Activated T-helper 17 cell treated with anti-CD3 and anti-CD28 coated beads, Interleukin-2, amount 50 U/mL, for 72 hours (primary cell): Measurements from ENCODE around the gene NCOA5. TPM values are rescaled to one million over a fixed set of nuclear protein-coding genes. Genes with fewer than 3 reads are reported as not detected.

Experiments used
- ATAC-seq: fragments of 150-1000 bp; cut with Tn5 transposase; replicated peaks from 2 replicates; pipeline ENCODE4 v1.10.0; 2021; ENCODE audit warnings: mild to moderate bottlenecking, moderate library complexity
- H3K27ac Mint-ChIP-seq: one replicate; pipeline ENCODE4 v1.8.0; 2022; ENCODE audit warnings: mixed read lengths
- H3K27me3 Mint-ChIP-seq: one replicate; pipeline ENCODE4 v1.8.0; 2022; ENCODE audit warnings: mixed read lengths
- H3K36me3 Mint-ChIP-seq: one replicate; pipeline ENCODE4 v1.8.0; 2022; ENCODE audit warnings: low read depth, mild to moderate bottlenecking, mixed read lengths
- H3K4me1 Mint-ChIP-seq: one replicate; pipeline ENCODE4 v1.8.0; 2022; ENCODE audit warnings: mixed read lengths
- H3K4me3 Mint-ChIP-seq: one replicate; pipeline ENCODE4 v1.8.0; 2022; ENCODE audit warnings: mild to moderate bottlenecking, mixed read lengths
- H3K9me3 Mint-ChIP-seq: one replicate; pipeline ENCODE4 v1.8.0; 2022; ENCODE audit warnings: mixed read lengths
- total RNA-seq, 2 donors: library from RNA; stranded (reverse); gene quantifications; one replicate each; pipeline ENCODE4 v1.2.3, GENCODE V29; 2022

NCOA5 gene
- total RNA-seq, 2 donors from 2014 or later, result 16.4 to 31.6 TPM

DNA sequence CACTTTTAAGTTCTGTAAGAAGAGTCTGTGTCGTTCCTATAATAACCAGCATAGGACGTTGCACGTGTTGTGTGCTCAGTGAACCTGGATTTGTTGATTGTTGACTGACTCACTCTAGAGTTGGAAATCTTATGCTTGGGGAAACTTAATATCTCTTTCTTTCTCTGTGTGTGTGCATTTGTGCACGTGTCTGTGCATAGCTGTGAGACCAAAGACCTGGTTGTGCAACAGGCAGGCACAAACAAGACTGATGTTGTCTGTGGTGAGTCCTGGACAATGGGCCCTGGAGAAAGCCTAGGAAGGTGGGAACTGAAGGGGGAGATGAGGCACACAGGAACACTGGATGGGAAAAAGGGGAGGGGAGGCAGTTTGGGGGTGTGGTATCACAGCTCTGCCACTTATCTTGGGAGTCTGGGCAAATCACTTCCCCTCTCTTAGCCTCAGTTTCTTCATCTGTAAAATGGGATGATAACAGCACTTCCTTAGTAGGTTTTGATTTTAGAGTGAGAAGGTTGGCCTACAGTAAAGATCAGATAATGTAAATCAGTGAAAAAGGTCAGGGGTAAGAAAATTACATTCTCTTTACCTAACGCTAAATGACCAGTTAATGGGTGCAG is 36.8 kb upstream of the NCOA5 start:
- Mint-ChIP-seq H3K27ac (no peak overlapping the region), H3K4me1 (no peaks in the 10 kb centered on the region), H3K36me3 (no peaks in the 10 kb centered on the region), H3K9me3 (no peaks in the 10 kb centered on the region), H3K27me3 (peaks cover 16% of the 10 kb centered on the region), H3K4me3 (no peak overlapping the region)
- ATAC-seq, result no peak

DNA sequence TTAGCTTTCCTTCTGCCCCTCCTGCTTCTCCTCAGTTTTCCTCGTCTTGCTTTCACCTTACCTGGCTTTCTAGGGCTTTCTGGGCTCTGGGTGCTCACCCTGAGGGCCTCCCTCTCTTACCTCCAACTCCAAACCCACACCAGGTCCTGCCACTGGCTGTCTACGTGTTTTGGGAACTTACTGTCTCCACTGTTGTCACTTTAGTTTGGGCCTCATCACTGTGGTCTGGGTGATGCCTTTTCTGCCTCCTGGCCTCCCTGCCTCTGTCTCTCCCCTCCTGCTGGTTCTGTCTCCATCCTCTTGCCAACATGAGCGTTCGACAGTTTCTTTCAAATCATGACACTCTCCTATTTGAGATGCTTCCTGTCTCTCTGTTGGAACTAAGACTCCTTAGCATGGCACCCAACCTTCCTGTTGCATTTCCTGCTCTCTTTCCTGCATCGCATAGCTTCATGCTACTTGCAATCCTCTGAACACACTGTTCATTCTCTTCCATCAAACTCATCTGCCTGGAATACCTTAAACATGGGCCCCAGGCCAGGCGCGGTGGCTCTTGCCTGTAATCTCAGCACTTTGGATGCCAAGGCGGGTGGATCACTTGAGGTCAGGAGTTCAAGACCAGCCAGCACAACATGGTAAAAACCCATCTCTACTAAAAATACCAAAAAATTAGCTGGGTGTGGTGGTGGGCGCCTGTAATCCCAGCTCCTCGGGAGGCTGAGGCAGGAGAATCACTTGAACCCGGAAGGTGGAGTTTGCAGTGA is 33.9 kb upstream of the NCOA5 start:
- H3K4me1 Mint-ChIP-seq, result no peaks in the 10 kb centered on the region
- peaks cover 7% of the 10 kb centered on the region for H3K27me3 Mint-ChIP-seq
- no peak overlapping the region for H3K27ac Mint-ChIP-seq
- H3K9me3 Mint-ChIP-seq, result no peaks in the 10 kb centered on the region
- H3K4me3 Mint-ChIP-seq, result no peak overlapping the region
- H3K36me3 Mint-ChIP-seq, result no peaks in the 10 kb centered on the region
- no peak for ATAC-seq

DNA sequence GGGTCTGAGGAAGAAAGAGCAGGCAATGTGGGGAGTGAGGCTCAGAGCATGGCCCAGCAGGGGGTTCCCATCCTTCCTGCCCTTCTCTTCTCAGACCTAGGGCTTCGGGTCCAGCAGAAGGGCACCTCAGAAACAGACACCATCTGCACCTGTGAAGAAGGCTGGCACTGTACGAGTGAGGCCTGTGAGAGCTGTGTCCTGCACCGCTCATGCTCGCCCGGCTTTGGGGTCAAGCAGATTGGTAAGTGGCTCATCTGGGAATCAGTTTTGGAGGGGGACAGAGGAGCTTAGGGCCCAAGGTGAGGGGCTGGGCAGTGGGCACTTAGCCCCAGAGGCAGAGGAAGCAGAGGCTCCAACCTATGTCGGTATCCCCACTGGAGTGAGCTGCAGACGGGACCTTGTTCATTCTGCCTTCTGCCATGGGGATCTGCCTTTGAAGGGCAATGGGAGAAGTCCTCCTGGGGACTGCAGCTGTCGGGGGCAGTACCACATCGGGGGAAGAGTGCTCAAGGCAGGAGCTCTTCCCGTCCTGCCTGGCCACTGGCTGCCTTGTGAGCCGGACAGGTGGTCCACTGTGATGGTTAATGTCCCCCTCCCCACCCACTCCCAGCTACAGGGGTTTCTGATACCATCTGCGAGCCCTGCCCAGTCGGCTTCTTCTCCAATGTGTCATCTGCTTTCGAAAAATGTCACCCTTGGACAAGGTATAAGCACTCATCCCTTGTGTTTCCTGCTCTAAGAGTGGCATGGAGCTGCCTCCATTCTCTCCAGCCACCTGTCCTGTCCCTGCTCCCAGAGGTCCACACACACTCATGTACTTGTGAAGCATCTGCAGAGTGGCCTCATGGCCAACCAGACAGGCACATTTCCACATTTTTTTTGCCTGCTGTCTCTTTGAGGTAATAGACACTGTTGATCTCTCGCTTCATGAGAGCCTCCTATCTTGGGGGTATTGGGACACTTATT is 33.0 kb upstream of the NCOA5 start:
- no peak overlapping the region for H3K4me3 Mint-ChIP-seq
- ATAC-seq, result no peak

DNA sequence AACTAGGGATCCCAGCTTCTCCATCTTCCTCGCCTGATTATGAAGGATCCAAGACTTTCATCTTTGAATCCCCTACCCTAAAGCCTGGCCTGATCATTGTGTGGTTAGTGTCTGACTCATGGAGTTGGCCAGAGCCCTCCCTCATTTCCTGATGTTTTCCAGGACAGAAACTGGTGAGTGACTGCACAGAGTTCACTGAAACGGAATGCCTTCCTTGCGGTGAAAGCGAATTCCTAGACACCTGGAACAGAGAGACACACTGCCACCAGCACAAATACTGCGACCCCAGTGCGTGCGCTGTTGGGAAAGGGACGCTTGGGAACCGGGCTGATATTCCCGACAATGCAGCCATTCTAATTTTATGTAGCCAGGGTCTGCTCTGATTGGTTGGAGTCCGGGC is 32.3 kb upstream of the NCOA5 start:
- ATAC-seq, result no peak
- H3K9me3 Mint-ChIP-seq, result no peaks in the 10 kb centered on the region

More for the DNA sequence above, 33.0 kb upstream of the NCOA5 start:
- Mint-ChIP-seq H3K9me3 (no peaks in the 10 kb centered on the region), H3K27ac (no peak overlapping the region), H3K4me1 (no peaks in the 10 kb centered on the region), H3K36me3 (no peaks in the 10 kb centered on the region), H3K27me3 (peaks cover 7% of the 10 kb centered on the region)

DNA sequence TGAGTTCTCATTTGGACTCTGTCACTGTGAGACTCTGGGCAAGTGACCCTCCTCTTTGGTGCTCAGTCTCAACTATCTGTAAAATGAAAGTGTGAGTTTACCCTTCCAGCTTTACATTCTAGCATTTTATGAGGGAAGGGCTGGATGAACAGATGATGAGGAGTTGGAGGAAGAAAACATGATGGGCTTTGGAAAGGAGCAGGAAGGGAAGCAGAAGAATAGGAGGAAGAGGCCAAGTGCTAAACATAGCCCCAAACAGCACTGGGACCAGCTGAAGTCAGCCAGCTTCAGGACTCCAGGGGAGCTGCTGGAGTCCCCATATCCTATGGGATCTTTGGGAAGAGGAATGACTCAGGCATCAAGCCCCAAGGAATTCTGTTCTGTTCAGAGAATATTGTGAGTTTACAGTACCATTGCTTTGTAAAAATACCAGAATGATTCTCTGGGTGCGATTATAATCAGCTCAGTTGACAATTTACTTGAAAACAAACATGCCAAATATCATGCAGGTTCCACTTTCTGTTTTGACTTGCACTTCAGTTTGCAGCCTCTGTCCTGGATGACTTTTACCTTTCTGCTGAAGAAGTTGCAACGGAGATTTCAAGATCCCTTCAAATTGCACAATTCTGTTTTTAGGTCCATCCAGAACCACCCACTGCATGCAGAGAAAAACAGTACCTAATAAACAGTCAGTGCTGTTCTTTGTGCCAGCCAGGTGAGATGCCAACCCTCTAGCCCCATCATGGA is 31.6 kb upstream of the NCOA5 start:
- ATAC-seq, result no peak
- Mint-ChIP-seq H3K27me3 (peaks cover 3% of the 10 kb centered on the region), H3K36me3 (no peaks in the 10 kb centered on the region), H3K4me3 (no peak overlapping the region), H3K9me3 (no peaks in the 10 kb centered on the region), H3K27ac (peak overlapping the region; percentile 20), H3K4me1 (no peaks in the 10 kb centered on the region)

More for the DNA sequence above, 32.3 kb upstream of the NCOA5 start:
- H3K36me3 Mint-ChIP-seq, result no peaks in the 10 kb centered on the region
- peaks cover 7% of the 10 kb centered on the region for H3K27me3 Mint-ChIP-seq
- no peak overlapping the region for H3K27ac Mint-ChIP-seq
- no peaks in the 10 kb centered on the region for H3K4me1 Mint-ChIP-seq
- no peak overlapping the region for H3K4me3 Mint-ChIP-seq

DNA sequence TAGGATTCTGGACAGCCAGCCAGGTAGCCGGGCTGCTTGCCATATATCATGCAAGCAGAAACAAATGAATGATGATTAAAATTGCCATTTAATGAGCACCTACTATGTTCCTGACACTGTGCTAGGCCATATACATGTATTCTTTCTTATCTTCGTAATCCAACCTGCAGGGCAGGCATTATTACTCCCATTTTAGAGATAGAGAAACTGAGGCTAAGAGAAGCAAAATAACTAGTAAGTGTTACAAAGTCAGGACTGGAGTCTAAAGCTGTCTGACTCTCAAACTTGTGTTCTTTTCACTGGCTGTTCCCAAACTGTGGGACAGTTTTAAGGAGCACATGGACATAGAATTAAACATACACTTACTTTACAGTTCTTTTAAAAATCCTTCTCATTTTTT is 30.4 kb upstream of the NCOA5 start:
- H3K27me3 Mint-ChIP-seq, result peaks cover 6% of the 10 kb centered on the region
- H3K4me3 Mint-ChIP-seq, result no peak overlapping the region
- H3K9me3 Mint-ChIP-seq, result no peaks in the 10 kb centered on the region
- H3K36me3 Mint-ChIP-seq, result no peaks in the 10 kb centered on the region
- ATAC-seq, result no peak
- no peak overlapping the region for H3K27ac Mint-ChIP-seq
- H3K4me1 Mint-ChIP-seq, result no peaks in the 10 kb centered on the region

DNA sequence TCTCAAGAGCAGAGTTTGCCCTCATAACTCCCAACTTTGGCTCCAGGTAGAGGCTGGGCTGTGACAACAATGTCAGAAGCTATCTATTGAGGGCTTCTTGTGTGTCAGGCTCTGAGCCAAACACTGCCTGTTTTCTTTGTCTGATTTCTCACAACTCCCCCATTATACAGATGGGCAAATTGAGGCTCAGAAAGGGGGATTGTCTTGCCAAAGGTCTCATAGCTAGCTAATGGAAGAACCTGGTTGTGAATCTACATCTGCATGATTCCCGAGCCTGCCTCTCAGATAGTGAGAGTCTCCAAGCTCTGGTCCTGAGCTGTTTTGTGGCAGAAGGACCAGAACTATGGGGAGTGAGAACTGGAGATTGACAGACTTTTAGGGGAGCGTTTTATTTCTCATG is 29.8 kb upstream of the NCOA5 start:
- H3K4me3 Mint-ChIP-seq, result peak overlapping the region; percentile 80
- no peaks in the 10 kb centered on the region for H3K9me3 Mint-ChIP-seq
- no peaks in the 10 kb centered on the region for H3K4me1 Mint-ChIP-seq
- H3K27ac Mint-ChIP-seq, result no peak overlapping the region
- no peak for ATAC-seq
- H3K36me3 Mint-ChIP-seq, result no peaks in the 10 kb centered on the region
- peaks cover 6% of the 10 kb centered on the region for H3K27me3 Mint-ChIP-seq

DNA sequence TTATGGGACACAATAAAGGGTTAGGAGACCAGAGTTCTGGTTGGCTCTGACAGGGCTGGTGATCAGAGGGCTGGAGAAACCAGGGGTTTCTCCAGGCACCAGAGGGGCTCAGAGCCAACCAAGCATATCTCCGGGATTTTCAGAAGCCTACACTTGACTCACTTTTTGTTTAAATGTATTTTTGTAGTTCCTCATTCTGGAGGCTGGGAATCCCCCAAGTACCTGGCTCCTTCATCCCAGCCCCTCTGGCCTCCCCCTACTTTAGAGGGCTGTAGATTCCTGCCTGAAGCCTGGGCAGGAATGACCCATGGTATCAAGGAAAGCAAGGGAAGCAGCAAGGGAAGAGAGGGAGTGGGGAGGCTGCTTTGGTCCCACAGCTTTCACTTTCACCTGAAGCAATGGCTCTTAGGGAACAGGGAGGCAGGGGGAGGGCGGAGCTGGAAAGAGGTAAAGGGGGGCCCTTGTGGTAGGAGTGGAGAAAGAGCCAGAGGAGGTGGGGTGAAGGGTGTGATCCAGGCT is 29.3 kb upstream of the NCOA5 start:
- Mint-ChIP-seq H3K9me3 (no peaks in the 10 kb centered on the region), H3K4me1 (no peaks in the 10 kb centered on the region), H3K27ac (no peak overlapping the region), H3K36me3 (no peaks in the 10 kb centered on the region), H3K4me3 (peak overlapping the region; percentile 80), H3K27me3 (peaks cover 9% of the 10 kb centered on the region)
- no peak for ATAC-seq

DNA sequence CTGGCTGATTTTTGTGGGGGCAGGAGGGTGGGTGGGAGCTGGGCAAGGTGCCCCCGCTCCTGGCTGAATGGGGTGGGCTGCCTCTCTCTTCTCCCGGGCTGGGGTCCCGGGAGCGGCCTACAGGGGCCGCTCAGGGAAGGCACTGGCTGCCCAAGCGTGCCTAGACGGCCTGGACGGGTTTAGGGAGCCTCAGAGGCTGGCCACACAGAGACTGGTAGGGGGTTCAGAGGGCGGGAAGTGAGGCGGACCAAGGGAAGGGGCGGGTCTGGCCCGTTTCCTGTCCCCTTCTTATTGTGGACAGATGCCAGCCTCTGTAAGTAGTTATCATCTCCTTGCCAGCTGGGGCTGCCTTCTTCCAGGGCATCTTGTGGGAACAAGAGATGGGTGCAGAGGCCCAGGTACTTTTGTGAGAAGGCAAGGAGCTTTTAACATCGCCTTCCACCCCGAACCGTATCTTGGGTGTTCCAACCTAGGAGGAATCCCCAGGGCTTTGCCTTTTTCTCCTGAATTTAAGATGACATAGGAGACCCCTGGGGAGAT is 28.8 kb upstream of the NCOA5 start:
- peak overlapping the region; percentile 80 for H3K4me3 Mint-ChIP-seq
- ATAC-seq, result peak; percentile 55
- no peaks in the 10 kb centered on the region for H3K4me1 Mint-ChIP-seq
- peaks cover 14% of the 10 kb centered on the region for H3K27me3 Mint-ChIP-seq
- H3K27ac Mint-ChIP-seq, result peak overlapping the region; percentile 59
- H3K9me3 Mint-ChIP-seq, result no peaks in the 10 kb centered on the region
- no peaks in the 10 kb centered on the region for H3K36me3 Mint-ChIP-seq

DNA sequence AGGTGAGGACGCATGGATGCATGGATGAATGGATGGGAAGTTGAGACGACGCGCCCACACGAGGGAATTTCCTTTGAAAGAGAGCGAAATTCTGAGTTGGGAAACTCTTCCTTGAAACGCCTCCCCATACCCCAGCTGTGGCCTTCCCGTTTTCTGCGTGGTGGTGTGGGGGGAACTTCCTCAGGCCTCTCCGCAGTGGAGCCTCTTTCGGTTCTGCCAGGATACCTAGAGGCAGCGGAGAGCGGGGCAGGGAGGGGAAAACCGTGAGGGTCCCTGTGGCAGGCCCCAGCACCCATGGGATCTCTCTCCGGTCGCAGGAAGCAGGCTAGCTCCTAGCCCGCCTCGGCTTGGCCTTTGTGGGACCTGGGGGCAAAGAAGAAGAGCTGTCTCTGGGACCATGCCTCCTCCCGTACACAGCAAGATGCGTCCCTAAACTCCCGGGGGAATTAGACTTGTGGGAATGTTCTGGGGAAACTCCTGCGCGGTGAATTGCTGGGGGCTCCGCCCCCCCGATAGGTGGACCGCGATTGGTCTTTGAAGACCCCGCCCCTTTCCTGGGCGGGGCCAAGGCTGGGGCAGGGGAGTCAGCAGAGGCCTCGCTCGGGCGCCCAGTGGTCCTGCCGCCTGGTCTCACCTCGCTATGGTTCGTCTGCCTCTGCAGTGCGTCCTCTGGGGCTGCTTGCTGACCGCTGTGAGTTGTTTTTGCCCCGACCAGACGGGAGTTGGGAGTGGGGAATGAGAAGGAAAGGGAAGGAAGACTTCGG is 28.1 kb upstream of the NCOA5 start, which contains the start of gene CD40:
Gene CD40, plus strand, starts transcription at position 611 of the 764 bp plus-strand sequence. Its CDS starts 30 bp downstream, at position 641.
- H3K27me3 Mint-ChIP-seq, result peaks cover 17% of the 10 kb centered on the region
- peak; percentile 95 for ATAC-seq

DNA sequence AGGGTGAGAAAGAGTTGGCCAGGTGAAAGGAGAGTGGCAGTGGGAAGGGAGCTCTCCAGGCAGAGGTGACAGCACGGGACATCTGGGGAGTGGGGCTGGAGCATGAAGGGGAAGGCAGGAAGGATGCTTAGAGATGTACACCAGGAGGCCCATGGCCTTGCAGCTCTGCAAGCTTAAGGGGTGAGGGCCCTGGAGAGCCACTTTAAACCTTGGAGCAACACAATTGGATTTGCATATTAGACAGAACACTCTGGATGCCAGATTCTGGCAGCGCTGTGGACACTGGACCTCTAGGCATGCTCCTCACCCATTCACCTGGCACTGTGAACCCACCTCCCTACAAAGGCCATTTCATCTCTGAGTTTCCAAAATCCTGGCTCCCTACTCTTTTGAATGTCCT is 24.7 kb upstream of the NCOA5 start:
- Mint-ChIP-seq H3K27ac (no peak overlapping the region), H3K27me3 (peaks cover 30% of the 10 kb centered on the region), H3K4me3 (no peak overlapping the region), H3K36me3 (no peaks in the 10 kb centered on the region), H3K9me3 (no peaks in the 10 kb centered on the region), H3K4me1 (peaks cover 5% of the 10 kb centered on the region)
- no peak for ATAC-seq

More for the DNA sequence above, 28.1 kb upstream of the NCOA5 start, which contains the start of gene CD40:
- Mint-ChIP-seq H3K27ac (peak within 1 kb of the TSS; percentile 59), H3K4me3 (peak within 1 kb of the TSS; percentile 80), H3K4me1 (no peaks in the 10 kb centered on the region), H3K36me3 (no peaks in the 10 kb centered on the region), H3K9me3 (no peaks in the 10 kb centered on the region)

DNA sequence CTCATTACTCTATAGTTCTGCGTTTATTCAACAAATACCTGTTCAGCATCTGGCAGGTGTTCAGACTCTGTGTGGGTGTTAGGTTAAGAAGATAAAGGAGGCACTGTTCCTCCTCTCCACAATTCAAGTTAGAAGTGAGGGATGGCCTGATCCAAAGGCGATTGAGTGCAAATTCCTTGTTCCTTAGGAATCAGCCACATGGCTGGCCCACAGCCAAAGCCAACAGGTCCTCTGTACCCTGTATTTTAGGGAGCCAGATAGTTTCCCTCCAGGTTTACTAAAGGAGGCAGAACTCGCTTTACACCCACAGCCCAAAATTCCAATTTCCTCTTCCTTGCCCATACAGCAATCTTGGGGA is 23.3 kb upstream of the NCOA5 start:
- no peaks in the 10 kb centered on the region for H3K36me3 Mint-ChIP-seq
- ATAC-seq, result no peak
- H3K4me3 Mint-ChIP-seq, result no peak overlapping the region
- no peak overlapping the region for H3K27ac Mint-ChIP-seq
- peaks cover 5% of the 10 kb centered on the region for H3K4me1 Mint-ChIP-seq
- H3K27me3 Mint-ChIP-seq, result peaks cover 39% of the 10 kb centered on the region
- no peaks in the 10 kb centered on the region for H3K9me3 Mint-ChIP-seq
